NB4 (cell line): Measurements from ENCODE around the gene MET.
"Not testable (repeated sequence)": the region's sequence is repeated elsewhere in the genome, so short reads cannot be mapped to it uniquely, and the experiment has no call there.

Source experiments
- DNase-seq: peaks from one replicate; pipeline ENCODE4 v3.0.0; 2010; ENCODE audit warnings: low read depth
- H3K4me3 ChIP-seq: one replicate; pipeline ENCODE4 v1.5.1; 2011; ENCODE audit warnings: mild to moderate bottlenecking, low read depth, low read length, moderate library complexity
- CTCF ChIP-seq: IDR thresholded peaks from one replicate; pipeline ENCODE4 v1.5.1; 2012; ENCODE audit warnings: low read depth, low read length
- MAX ChIP-seq: IDR thresholded peaks from 2 replicates; pipeline ENCODE4 v1.6.1; 2011; ENCODE audit warnings: low read depth, low read length
- MYC ChIP-seq: IDR thresholded peaks from 2 replicates; pipeline ENCODE4 v1.6.1; 2011; ENCODE audit warnings: low read depth, low read length
- POLR2A ChIP-seq: IDR thresholded peaks from 2 replicates; pipeline ENCODE4 v1.6.1; 2011; ENCODE audit warnings: mild to moderate bottlenecking; ENCODE audit not compliant: insufficient read length; ENCODE audit errors: extremely low read depth

The MET gene

GRCh38 chr7:116710764-116711452 lies 38.9 kb downstream of the MET start:
- no peak for DNase-seq
- no peak overlapping the region for H3K4me3 ChIP-seq

GRCh38 chr7:116711790-116712189 lies 39.8 kb downstream of the MET start:
- no peak for TF ChIP-seq CTCF
- TF ChIP-seq MYC = no peak
- no peak for TF ChIP-seq POLR2A
- no peak for TF ChIP-seq MAX
- DNase-seq = no peak
- H3K4me3 ChIP-seq = no peak overlapping the region

More at GRCh38 chr7:116710764-116711452, 38.9 kb downstream of the MET start:
- no peak for TF ChIP-seq POLR2A
- TF ChIP-seq MYC = no peak
- TF ChIP-seq MAX = no peak
- no peak for TF ChIP-seq CTCF

- DNase-seq = no peak
- TF ChIP-seq MAX (no peak), CTCF (no peak), MYC (no peak), POLR2A (no peak)
- no peak overlapping the region for H3K4me3 ChIP-seq
Measured at GRCh38 chr7:116713500-116713899, 41.5 kb downstream of the MET start.

GRCh38 chr7:116713918-116714317 lies 41.9 kb downstream of the MET start:
- H3K4me3 ChIP-seq = no peak overlapping the region
- TF ChIP-seq MYC (no peak), POLR2A (no peak), MAX (no peak), CTCF (no peak)
- DNase-seq = no peak

- H3K4me3 ChIP-seq = no peak overlapping the region
- DNase-seq = no peak
- TF ChIP-seq POLR2A (no peak), MAX (no peak), MYC (no peak), CTCF (no peak)
Measured at GRCh38 chr7:116715077-116715476, 43.1 kb downstream of the MET start.

GRCh38 chr7:116717137-116717536 lies 45.1 kb downstream of the MET start:
- no peak for TF ChIP-seq MAX
- no peak for TF ChIP-seq POLR2A
- TF ChIP-seq CTCF = no peak
- no peak for TF ChIP-seq MYC
- no peak overlapping the region for H3K4me3 ChIP-seq
- DNase-seq = no peak

- not testable (repeated sequence) for DNase-seq, H3K4me3 ChIP-seq
Measured at GRCh38 chr7:116723959-116724529, 52.0 kb downstream of the MET start.
